ENCODE measurements around the gene ZSWIM5.
"Not testable (repeated sequence)": the region's sequence is repeated elsewhere in the genome, so short reads cannot be mapped to it uniquely, and the experiment has no call there.

Gene ZSWIM5

GRCh38 chr1:45200906-45201500 lies 5.4 kb downstream of the ZSWIM5 start:
- no peak for DNase-seq (ENCODE audit: low read depth)

GRCh38 chr1:45200435-45200834 lies 6.0 kb downstream of the ZSWIM5 start:
- DNase-seq (ENCODE audit: low read depth), result no peak

GRCh38 chr1:45198185-45198584 lies 8.2 kb downstream of the ZSWIM5 start:
- no peak for DNase-seq (ENCODE audit: low read depth)

- DNase-seq (ENCODE audit: low read depth), result no peak
Measured at GRCh38 chr1:45196863-45197262, 9.5 kb downstream of the ZSWIM5 start.

GRCh38 chr1:45191418-45191783 lies 15.0 kb downstream of the ZSWIM5 start:
- DNase-seq (ENCODE audit: low read depth), result no peak

- no peak for DNase-seq (ENCODE audit: low read depth)
Measured at GRCh38 chr1:45187725-45188124, 18.7 kb downstream of the ZSWIM5 start.

- not testable (repeated sequence) for DNase-seq (ENCODE audit: low read depth)
Measured at GRCh38 chr1:45179918-45180519, 26.4 kb downstream of the ZSWIM5 start.

GRCh38 chr1:45177452-45177851 lies 29.0 kb downstream of the ZSWIM5 start:
- no peak for DNase-seq (ENCODE audit: low read depth)

GRCh38 chr1:45172764-45173163 lies 33.6 kb downstream of the ZSWIM5 start:
- DNase-seq (ENCODE audit: low read depth), result no peak

- no peak for DNase-seq (ENCODE audit: low read depth)
Measured at GRCh38 chr1:45172005-45172404, 34.4 kb downstream of the ZSWIM5 start.

GRCh38 chr1:45171575-45171974 lies 34.8 kb downstream of the ZSWIM5 start:
- DNase-seq (ENCODE audit: low read depth), result no peak

- no peak for DNase-seq (ENCODE audit: low read depth)
Measured at GRCh38 chr1:45170151-45170742, 36.2 kb downstream of the ZSWIM5 start.

- DNase-seq (ENCODE audit: low read depth), result not testable (repeated sequence)
Measured at GRCh38 chr1:45167947-45168346, 38.5 kb downstream of the ZSWIM5 start.

GRCh38 chr1:45164307-45164706 lies 42.1 kb downstream of the ZSWIM5 start:
- not testable (repeated sequence) for DNase-seq (ENCODE audit: low read depth)

- not testable (repeated sequence) for DNase-seq (ENCODE audit: low read depth)
Measured at GRCh38 chr1:45163111-45163510, 43.3 kb downstream of the ZSWIM5 start.

- not testable (repeated sequence) for DNase-seq (ENCODE audit: low read depth)
Measured at GRCh38 chr1:45162041-45163035, 44.1 kb downstream of the ZSWIM5 start.

GRCh38 chr1:45155957-45156356 lies 50.4 kb downstream of the ZSWIM5 start:
- DNase-seq (ENCODE audit: low read depth), result no peak

GRCh38 chr1:45155423-45155822 lies 51.0 kb downstream of the ZSWIM5 start:
- no peak for DNase-seq (ENCODE audit: low read depth)

- no peak for DNase-seq (ENCODE audit: low read depth)
Measured at GRCh38 chr1:45152126-45152525, 54.3 kb downstream of the ZSWIM5 start.

- no peak for DNase-seq (ENCODE audit: low read depth)
Measured at GRCh38 chr1:45148209-45148825, 58.1 kb downstream of the ZSWIM5 start.

GRCh38 chr1:45146833-45147232 lies 59.6 kb downstream of the ZSWIM5 start:
- no peak for DNase-seq (ENCODE audit: low read depth)

Data from CMK (cell line).